Raji (cell line): Measurements from ENCODE around the gene CD48.

Experiments used
- POLR2A ChIP-seq: IDR thresholded peaks from 2 replicates; pipeline ENCODE4 v1.6.1; 2011; ENCODE audit warnings: low read depth, low read length, control low read depth; ENCODE audit not compliant: insufficient read depth

The CD48 gene

GRCh38 chr1:160707236-160708064 is 4.2 kb downstream of the CD48 start:
- peak; percentile 32; the same call in 1 of the 2 replicates for TF ChIP-seq POLR2A

- no peak for TF ChIP-seq POLR2A
Observed at GRCh38 chr1:160706526-160707235, 4.9 kb downstream of the CD48 start.

- TF ChIP-seq POLR2A, result no peak
Observed at GRCh38 chr1:160705742-160706141, 5.9 kb downstream of the CD48 start.

- TF ChIP-seq POLR2A, result no peak
Observed at GRCh38 chr1:160704250-160704649, 7.4 kb downstream of the CD48 start.

GRCh38 chr1:160702100-160702499 is 9.5 kb downstream of the CD48 start:
- no peak for TF ChIP-seq POLR2A

- no peak for TF ChIP-seq POLR2A
Observed at GRCh38 chr1:160685266-160685665, 26.4 kb downstream of the CD48 start.

GRCh38 chr1:160682983-160683865 is 28.4 kb downstream of the CD48 start:
- TF ChIP-seq POLR2A, result no peak

- no peak for TF ChIP-seq POLR2A
Observed at GRCh38 chr1:160681891-160682140, 29.8 kb downstream of the CD48 start.

- no peak for TF ChIP-seq POLR2A
Observed at GRCh38 chr1:160681066-160681890, 30.3 kb downstream of the CD48 start.

- TF ChIP-seq POLR2A, result no peak
Observed at GRCh38 chr1:160680399-160680798, 31.2 kb downstream of the CD48 start.

GRCh38 chr1:160679893-160680292 is 31.7 kb downstream of the CD48 start:
- TF ChIP-seq POLR2A, result no peak

GRCh38 chr1:160676869-160677597 is 34.6 kb downstream of the CD48 start:
- no peak for TF ChIP-seq POLR2A

GRCh38 chr1:160675641-160676410 is 35.8 kb downstream of the CD48 start:
- no peak for TF ChIP-seq POLR2A
